CD14-positive monocyte (primary cell): Measurements from ENCODE around the gene DOCK4. TPM values are rescaled to one million over a fixed set of nuclear protein-coding genes. Genes with fewer than 3 reads are reported as not detected.
A peak's percentile ranks its signal among the peaks of the same experiment; 100 is the strongest.

ENCODE experiments used
- DNase-seq, 3 donors: peaks; one replicate each; pipeline ENCODE4 v3.0.0-alpha.2; 2011 to 2022
- H2AFZ ChIP-seq: 2 replicates; pipeline ENCODE4 v1.6.0; 2012; ENCODE audit warnings: mild to moderate bottlenecking, low read depth, low read length, inconsistent platforms; ENCODE audit not compliant: insufficient read depth, poor library complexity, severe bottlenecking
- H3K27ac ChIP-seq, 2 donors: 1 replicate in 1 of 2; 2 replicates in 1 of 2; pipeline ENCODE4 v1.5.1; 2012 to 2013; ENCODE audit warnings: low read length in 2 of 2, control low read depth in 1 of 2, inconsistent platforms in 1 of 2, low read depth in 1 of 2, mild to moderate bottlenecking in 1 of 2
- H3K27me3 ChIP-seq, 2 donors: one replicate each; pipeline versions ENCODE4 v1.6.0 to v1.6.1; 2011 to 2013; ENCODE audit warnings: low read length in 2 of 2; ENCODE audit not compliant: control insufficient read depth in 2 of 2, insufficient read depth in 2 of 2
- H3K36me3 ChIP-seq, 2 donors: replicated peaks in 1 of 2; 1 replicate in 1 of 2; 2 replicates in 1 of 2; pipeline versions ENCODE4 v1.5.1 to v1.6.1; 2012 to 2013; ENCODE audit warnings: low read length in 2 of 2, control low read depth in 1 of 2, inconsistent platforms in 1 of 2, mild to moderate bottlenecking in 1 of 2; ENCODE audit not compliant: insufficient read depth in 2 of 2, control insufficient read depth in 1 of 2
- H3K4me1 ChIP-seq, 2 donors: 1 replicate in 1 of 2; 2 replicates in 1 of 2; pipeline versions ENCODE4 v1.5.1 to v1.6.1; 2012 to 2013; ENCODE audit warnings: low read length in 2 of 2, control low read depth in 1 of 2, inconsistent platforms in 1 of 2, mild to moderate bottlenecking in 1 of 2, moderate library complexity in 1 of 2; ENCODE audit not compliant: insufficient read depth in 2 of 2, control insufficient read depth in 1 of 2
- H3K4me2 ChIP-seq: replicated peaks from 2 replicates; pipeline ENCODE3; 2012; ENCODE audit warnings: low read length, moderate library complexity, mild to moderate bottlenecking; ENCODE audit not compliant: poor library complexity, severe bottlenecking; ENCODE audit errors: extremely low read depth
- H3K4me3 ChIP-seq, 3 experiments: fragments of 200-600 bp in 1 of 3; sonication (generic) in 1 of 3; replicated peaks in 1 of 3; 1 replicate in 2 of 3; 2 replicates in 1 of 3; pipeline ENCODE4 v1.5.1; 2011 to 2013; ENCODE audit warnings: low read length in 3 of 3, mild to moderate bottlenecking in 3 of 3, control low read depth in 2 of 3, low read depth in 2 of 3, inconsistent platforms in 1 of 3, moderate library complexity in 1 of 3
- H3K79me2 ChIP-seq: 2 replicates; pipeline ENCODE4 v1.6.0; 2012; ENCODE audit warnings: mild to moderate bottlenecking, control low read depth, inconsistent platforms, low read length, moderate library complexity; ENCODE audit not compliant: insufficient read depth
- H3K9ac ChIP-seq: 2 replicates; pipeline ENCODE4 v1.6.0; 2017; ENCODE audit warnings: low read length, mild to moderate bottlenecking; ENCODE audit not compliant: insufficient read depth, poor library complexity, severe bottlenecking
- H3K9me3 ChIP-seq, 2 donors: replicated peaks in 1 of 2; 1 replicate in 1 of 2; 2 replicates in 1 of 2; pipeline versions ENCODE4 v1.5.1 to v1.6.1; 2012 to 2013; ENCODE audit warnings: low read length in 2 of 2, control low read depth in 1 of 2; ENCODE audit not compliant: control insufficient read depth in 1 of 2, insufficient read depth in 1 of 2
- H4K20me1 ChIP-seq: 2 replicates; pipeline ENCODE4 v1.6.0; 2012; ENCODE audit warnings: mild to moderate bottlenecking, low read length, control low read depth, moderate library complexity; ENCODE audit not compliant: insufficient read depth
- H3K27ac Mint-ChIP-seq, 7 donors: one replicate each; pipeline ENCODE4 v1.8.0; 2020; ENCODE audit warnings: mild to moderate bottlenecking in 7 of 7, mixed read lengths in 7 of 7, moderate library complexity in 6 of 7, inconsistent platforms in 2 of 7
- H3K27me3 Mint-ChIP-seq, 3 donors: one replicate each; pipeline ENCODE4 v1.8.0; 2021 to 2022; ENCODE audit warnings: low read depth in 3 of 3, mild to moderate bottlenecking in 3 of 3, mixed read lengths in 3 of 3, moderate library complexity in 3 of 3, inconsistent platforms in 1 of 3
- H3K36me3 Mint-ChIP-seq, 2 donors: one replicate each; pipeline ENCODE4 v1.8.0; 2020; ENCODE audit warnings: mixed read lengths in 2 of 2, inconsistent platforms in 1 of 2, mild to moderate bottlenecking in 1 of 2
- H3K4me1 Mint-ChIP-seq: one replicate; pipeline ENCODE4 v1.8.0; 2020; ENCODE audit warnings: mild to moderate bottlenecking, mixed read lengths
- H3K4me3 Mint-ChIP-seq, 2 donors: one replicate each; pipeline ENCODE4 v1.8.0; 2020; ENCODE audit warnings: mild to moderate bottlenecking in 2 of 2, mixed read lengths in 2 of 2, moderate library complexity in 1 of 2
- H3K9me3 Mint-ChIP-seq, 7 donors: one replicate each; pipeline ENCODE4 v1.8.0; 2020 to 2022; ENCODE audit warnings: mixed read lengths in 7 of 7, mild to moderate bottlenecking in 6 of 7, moderate library complexity in 6 of 7, inconsistent platforms in 2 of 7
- CTCF ChIP-seq: fragments of 200-600 bp; IDR thresholded peaks from one replicate; pipeline ENCODE4 v1.8.0; 2022; ENCODE audit warnings: antibody characterized with exemption, mild to moderate bottlenecking
- WGBS: methylation state at CpG from one replicate; pipeline ENCODE4 v1.1.5; 2013; ENCODE audit warnings: missing lambda C conversion rate; ENCODE audit not compliant: insufficient coverage; 5-methylcytosine and 5-hydroxymethylcytosine counted together
- intact Hi-C, 2 donors: fragments of 100-400 bp; cut with micrococcal nuclease; formaldehyde crosslinking; loops; one replicate each; pipeline versions ENCODE4 v1.15.0 to v1.15.1; 2023
- polyA plus RNA-seq, 3 donors: library from polyadenylated mRNA; depleted of rRNA in 1 of 3; unstranded in 2 of 3; stranded (reverse) in 1 of 3; fragments of 300-500 nt in 2 of 3; fragments of >200 nt in 1 of 3; fragmentation: Illumina TruSeq in 2 of 3; gene quantifications; 1 replicate in 2 of 3; 2 replicates in 1 of 3; pipeline ENCODE4 v1.2.3, GENCODE V29; 2012 to 2021

Gene DOCK4
- polyA plus RNA-seq, 3 donors = 1.3 to 5.0 (median 2.7) TPM

GRCh38 chr7:111846898-111847297, 359.3 kb downstream of the DOCK4 start:
- Mint-ChIP-seq H3K9me3 (peaks cover 7 to 26% (median 24%) of the 10 kb centered on the region in 7 donors), H3K27me3 (peaks cover 8 to 11% (median 11%) of the 10 kb centered on the region in 3 donors)

GRCh38 chr7:111845853-111846252, 360.3 kb downstream of the DOCK4 start:
- 100% methylated on average over 1 of the region's 4 CpGs for WGBS
- Mint-ChIP-seq H3K27ac (no peak overlapping the region), H3K9me3 (peaks cover 7 to 26% (median 22%) of the 10 kb centered on the region in 7 donors), H3K4me1 (peaks cover 13% of the 10 kb centered on the region), H3K4me3 (peak overlapping the region in 1 of 2 donors; percentile 6), H3K36me3 (no peaks in the 10 kb centered on the region), H3K27me3 (peaks cover 9 to 10% (median 9%) of the 10 kb centered on the region in 3 donors)
- no peaks in the 10 kb centered on the region for H4K20me1 ChIP-seq
- H3K4me3 ChIP-seq = no peak overlapping the region
- no peak overlapping the region for H3K4me2 ChIP-seq
- no peaks in the 10 kb centered on the region for H3K79me2 ChIP-seq
- peaks cover 0 to 8% of the 10 kb centered on the region in 2 donors for H3K27me3 ChIP-seq
- no peaks in the 10 kb centered on the region for H3K36me3 ChIP-seq
- H2AFZ ChIP-seq = no peak overlapping the region
- H3K4me1 ChIP-seq = peaks cover 7 to 8% of the 10 kb centered on the region in 2 donors
- H3K9ac ChIP-seq = no peak overlapping the region
- intact Hi-C loops = no loop called here
- no peak overlapping the region for H3K27ac ChIP-seq
- no peak for DNase-seq
- H3K9me3 ChIP-seq = peaks cover 10 to 17% of the 10 kb centered on the region in 2 donors
- no peak for TF ChIP-seq CTCF

More at GRCh38 chr7:111846898-111847297, 359.3 kb downstream of the DOCK4 start:
- Histone ChIP-seq H4K20me1 (no peaks in the 10 kb centered on the region), H2AFZ (no peak overlapping the region), H3K4me2 (no peak overlapping the region), H3K27me3 (peaks cover 0 to 3% of the 10 kb centered on the region in 2 donors), H3K79me2 (no peaks in the 10 kb centered on the region), H3K9ac (no peak overlapping the region), H3K4me3 (no peak overlapping the region), H3K9me3 (peaks cover 10 to 17% of the 10 kb centered on the region in 2 donors), H3K36me3 (no peaks in the 10 kb centered on the region), H3K27ac (no peak overlapping the region), H3K4me1 (peaks cover 2 to 3% of the 10 kb centered on the region in 2 donors)
- TF ChIP-seq CTCF = no peak
- Mint-ChIP-seq H3K4me1 (peaks cover 7% of the 10 kb centered on the region), H3K27ac (no peak overlapping the region), H3K36me3 (no peaks in the 10 kb centered on the region), H3K4me3 (no peak overlapping the region)
- DNase-seq = no peak
- intact Hi-C loops = no loop called here
- 100% methylated on average over 1 of the region's 6 CpGs for WGBS
